Adipose tissue (tissue), 3 donors: ENCODE measurements around the gene CWF19L1. TPM values are rescaled to one million over a fixed set of nuclear protein-coding genes. Genes with fewer than 3 reads are reported as not detected.
"Not testable (repeated sequence)": the region's sequence is repeated elsewhere in the genome, so short reads cannot be mapped to it uniquely, and the experiment has no call there.

Experiments
- H3K27ac ChIP-seq: one replicate; pipeline ENCODE4 v1.5.1; 2013; ENCODE audit warnings: low read depth, low read length
- WGBS, 3 donors: extraction: QIAGEN DNeasy Blood & Tissue Kit; methylation state at CpG; one replicate each; pipeline ENCODE4 v1.1.7; 2013; 5-methylcytosine and 5-hydroxymethylcytosine counted together
- polyA plus RNA-seq, 3 donors: library from polyadenylated mRNA; stranded (reverse); fragments of 200-250 nt; gene quantifications; one replicate each; pipeline ENCODE4 v1.2.3, GENCODE V29; 2013
- donor health status: healthy with polysubstance abuse.
- donor health status: Bipolar disorder and iron deficiency.
- donor health status: healthy.

The CWF19L1 gene
- polyA plus RNA-seq, 3 donors, result 9.7 to 16.3 (median 14.7) TPM

DNA sequence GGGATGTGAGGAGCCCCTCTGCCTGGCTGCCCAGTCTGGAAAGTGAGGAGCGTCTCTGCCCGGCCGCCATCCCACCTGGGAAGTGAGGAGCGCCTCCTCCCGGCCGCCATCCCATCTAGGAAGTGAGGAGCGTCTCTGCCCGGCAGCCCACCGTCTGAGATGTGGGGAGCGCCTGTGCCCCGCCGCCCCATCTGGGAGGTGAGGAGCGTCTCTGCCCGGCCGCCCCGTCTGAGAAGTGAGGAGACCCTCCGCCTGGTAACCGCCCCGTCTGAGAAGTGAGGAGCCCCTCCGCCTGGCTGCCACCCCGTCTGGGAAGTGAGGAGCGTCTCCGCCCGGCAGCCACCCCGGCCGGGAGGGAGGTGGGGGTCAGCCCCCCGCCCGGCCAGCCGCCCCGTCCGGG lies 9.5 kb upstream of the CWF19L1 start:
- H3K27ac ChIP-seq, result not testable (repeated sequence)
- 76 to 95% (median 90%) methylated on average over 9 to 18 of the region's 31 CpGs for WGBS, 3 donors

GRCh38 chr10:100265821-100266485 lies 1.5 kb downstream of the CWF19L1 start:
- 85 to 91% (median 85%) methylated on average over 15 of the region's 15 CpGs for WGBS, 3 donors

GRCh38 chr10:100254191-100254590 lies 13.2 kb downstream of the CWF19L1 start:
- 90 to 96% (median 93%) methylated on average over 3 of the region's 3 CpGs for WGBS, 3 donors

More at GRCh38 chr10:100265821-100266485, 1.5 kb downstream of the CWF19L1 start:
- H3K27ac ChIP-seq, result no peak overlapping the region

DNA sequence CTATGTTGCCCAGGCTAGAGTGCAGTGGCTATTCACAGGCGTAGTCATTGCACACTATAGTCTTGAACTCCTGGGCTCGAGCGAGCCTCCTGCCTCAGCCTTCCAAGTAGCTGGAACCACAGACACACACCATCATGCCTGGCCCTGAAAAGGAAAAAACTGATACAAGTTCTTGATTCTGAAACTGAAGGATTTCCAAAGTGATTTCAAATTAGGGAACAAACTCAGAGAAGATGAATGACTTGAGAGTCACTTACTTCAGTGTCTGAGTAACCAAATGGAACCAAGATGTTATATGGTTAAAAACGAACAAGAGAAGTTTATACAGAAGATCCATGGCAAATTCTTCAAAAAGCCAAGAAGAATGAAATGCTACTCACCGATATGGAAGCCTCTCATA lies 14.4 kb downstream of the CWF19L1 start:
- 95 to 97% (median 96%) methylated on average over 5 of the region's 5 CpGs for WGBS, 3 donors
- no peak overlapping the region for H3K27ac ChIP-seq

More at GRCh38 chr10:100254191-100254590, 13.2 kb downstream of the CWF19L1 start:
- H3K27ac ChIP-seq, result no peak overlapping the region

GRCh38 chr10:100248820-100249219 lies 18.6 kb downstream of the CWF19L1 start:
- no peak overlapping the region for H3K27ac ChIP-seq
- WGBS, 3 donors, result 96 to 98% (median 97%) methylated on average over 7 of the region's 7 CpGs

DNA sequence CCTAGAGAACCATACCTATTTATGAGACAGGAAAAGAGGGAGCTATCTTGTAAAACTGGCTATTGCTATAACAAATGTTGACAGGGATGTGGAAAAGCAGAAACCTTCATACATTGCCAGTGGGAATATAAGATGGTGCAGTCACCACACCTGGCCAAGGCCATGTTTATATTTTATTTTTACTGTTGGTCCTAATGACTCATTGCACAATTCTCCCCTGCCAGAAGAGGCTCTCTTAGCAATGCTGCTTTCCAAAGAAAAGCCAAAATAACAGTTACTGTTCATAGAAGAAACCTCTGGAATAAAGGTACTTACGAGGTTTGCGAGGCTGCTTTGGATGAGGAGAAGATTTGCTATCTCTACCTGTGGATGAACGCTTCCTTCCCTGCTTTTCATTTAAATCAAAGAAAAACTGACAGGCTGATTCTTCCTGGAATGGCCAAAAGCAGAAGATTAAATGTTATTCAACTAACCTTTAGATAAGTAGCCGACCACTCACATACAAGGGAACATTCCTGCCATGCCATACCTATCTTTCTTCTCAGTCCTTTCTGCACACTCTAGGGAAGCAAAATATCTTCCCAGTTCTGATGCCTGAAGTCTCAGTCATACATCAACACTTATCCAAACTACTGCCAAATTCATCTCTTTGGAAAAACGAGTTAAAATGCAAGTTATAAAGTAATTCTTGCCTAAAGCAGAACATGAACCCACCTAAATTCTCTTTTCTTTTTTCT lies 21.8 kb downstream of the CWF19L1 start:
- WGBS, 3 donors, result 79 to 94% (median 82%) methylated on average over 5 of the region's 5 CpGs
- H3K27ac ChIP-seq, result no peak overlapping the region

GRCh38 chr10:100239851-100240250 lies 27.6 kb downstream of the CWF19L1 start:
- H3K27ac ChIP-seq, result no peak overlapping the region
- 68 to 93% (median 90%) methylated on average over 3 of the region's 3 CpGs for WGBS, 3 donors

DNA sequence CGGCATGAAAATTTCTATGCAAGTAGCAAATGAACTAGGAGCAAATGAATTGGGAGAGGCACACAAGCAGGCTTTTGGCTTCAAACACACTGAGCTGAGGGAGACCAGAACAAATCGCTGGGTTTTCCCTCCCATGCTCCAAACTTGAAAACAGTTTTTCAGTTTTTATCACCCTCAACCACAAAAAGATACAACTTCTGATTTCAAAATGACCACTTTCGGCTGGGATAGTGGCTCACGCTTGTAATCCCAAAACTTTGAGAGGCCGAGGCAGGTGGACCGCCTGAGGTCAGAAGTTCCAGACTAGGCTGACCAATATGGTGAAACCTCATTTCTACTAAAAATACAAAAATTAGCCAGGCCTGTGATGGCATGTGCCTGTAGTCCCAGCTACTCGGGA lies 29.0 kb downstream of the CWF19L1 start:
- H3K27ac ChIP-seq, result no peak overlapping the region
- 92 to 97% (median 95%) methylated on average over 7 of the region's 7 CpGs for WGBS, 3 donors

GRCh38 chr10:100232101-100232500 lies 35.3 kb downstream of the CWF19L1 start:
- WGBS, 3 donors, result 80 to 91% (median 81%) methylated on average over 2 of the region's 2 CpGs
- H3K27ac ChIP-seq, result no peak overlapping the region

- H3K27ac ChIP-seq, result no peak overlapping the region
- WGBS, 3 donors, result 55 to 65% (median 61%) methylated on average over 21 of the region's 21 CpGs
Measured at GRCh38 chr10:100229819-100230422, 37.5 kb downstream of the CWF19L1 start.

DNA sequence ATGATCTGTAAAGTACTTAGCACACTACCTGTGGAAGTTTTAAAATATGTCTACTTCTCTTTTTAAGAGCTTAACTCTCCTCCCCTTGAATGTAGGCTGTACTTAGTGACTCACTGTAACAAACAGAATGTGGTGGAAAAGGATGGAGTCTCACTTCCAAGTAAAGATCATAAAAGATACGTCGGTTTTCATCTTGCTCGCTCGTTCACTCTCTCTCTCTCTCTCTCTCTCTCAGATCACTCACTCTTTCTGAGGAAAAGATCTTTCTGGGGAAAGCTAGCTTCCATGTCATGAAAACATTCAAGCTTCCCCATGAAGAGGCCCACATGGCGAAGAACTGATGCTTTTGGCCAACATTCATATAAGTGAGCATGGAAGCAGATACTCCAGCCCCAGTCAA lies 43.6 kb downstream of the CWF19L1 start:
- H3K27ac ChIP-seq, result no peak overlapping the region
- 77 to 80% (median 78%) methylated on average over 5 of the region's 5 CpGs for WGBS, 3 donors

- 94 to 98% (median 96%) methylated on average over 2 of the region's 2 CpGs for WGBS, 3 donors
- no peak overlapping the region for H3K27ac ChIP-seq
Measured at GRCh38 chr10:100222529-100222928, 44.9 kb downstream of the CWF19L1 start.

DNA sequence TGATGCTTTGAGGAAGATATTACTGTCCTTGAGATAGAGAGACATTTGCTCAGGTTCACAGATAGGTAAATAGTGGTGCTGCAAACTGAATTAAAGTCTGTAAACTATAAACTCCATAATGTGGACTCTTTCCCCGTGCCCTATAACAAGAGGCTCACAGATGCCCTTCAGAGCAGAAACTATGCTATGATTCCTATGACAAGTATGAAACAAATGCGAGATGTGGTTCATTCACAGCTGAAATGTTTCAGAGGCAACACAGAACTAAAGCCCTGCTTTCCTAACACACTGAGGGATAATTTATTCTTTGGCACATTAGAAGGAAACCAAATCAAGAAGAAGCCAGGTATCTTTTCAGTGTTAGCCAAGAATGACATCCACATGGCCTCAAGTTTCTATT lies 51.4 kb downstream of the CWF19L1 start:
- no peak overlapping the region for H3K27ac ChIP-seq
- 84 to 99% (median 96%) methylated on average over 2 of the region's 2 CpGs for WGBS, 3 donors

GRCh38 chr10:100209303-100209702 lies 58.1 kb downstream of the CWF19L1 start:
- no peak overlapping the region for H3K27ac ChIP-seq
- 73 to 75% (median 75%) methylated on average over 7 of the region's 7 CpGs for WGBS, 3 donors

- WGBS, 3 donors, result 78 to 97% (median 96%) methylated on average over 9 of the region's 9 CpGs
- H3K27ac ChIP-seq, result no peak overlapping the region
Measured at GRCh38 chr10:100208276-100208675, 59.2 kb downstream of the CWF19L1 start.

GRCh38 chr10:100204370-100204769 lies 63.1 kb downstream of the CWF19L1 start:
- WGBS, 3 donors, result 91 to 100% (median 95%) methylated on average over 2 of the region's 2 CpGs
- no peak overlapping the region for H3K27ac ChIP-seq

DNA sequence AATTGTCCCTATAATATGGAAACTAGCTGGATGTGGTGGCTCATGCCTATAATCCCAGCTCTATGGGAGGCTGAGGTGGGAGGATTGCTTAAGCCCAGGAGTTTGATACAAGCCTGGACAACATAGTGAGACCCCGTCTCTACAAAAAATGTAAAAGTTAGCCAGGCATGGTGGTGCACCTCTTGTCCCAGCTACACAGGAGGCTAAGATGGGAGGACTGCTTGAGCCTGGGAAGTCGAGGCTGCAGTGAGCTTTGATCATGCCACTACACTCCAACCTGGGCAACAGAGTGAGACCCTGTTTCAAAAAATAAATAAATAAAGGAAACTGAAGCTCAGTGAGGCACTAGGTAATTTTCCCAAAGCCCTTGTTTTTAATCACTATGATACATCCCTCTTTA lies 65.9 kb downstream of the CWF19L1 start:
- 92 to 98% (median 96%) methylated on average over 2 of the region's 2 CpGs for WGBS, 3 donors
- no peak overlapping the region for H3K27ac ChIP-seq

- 83 to 97% (median 84%) methylated on average over 1 of the region's 1 CpG for WGBS, 3 donors
- H3K27ac ChIP-seq, result no peak overlapping the region
Measured at GRCh38 chr10:100194711-100195110, 72.7 kb downstream of the CWF19L1 start.

DNA sequence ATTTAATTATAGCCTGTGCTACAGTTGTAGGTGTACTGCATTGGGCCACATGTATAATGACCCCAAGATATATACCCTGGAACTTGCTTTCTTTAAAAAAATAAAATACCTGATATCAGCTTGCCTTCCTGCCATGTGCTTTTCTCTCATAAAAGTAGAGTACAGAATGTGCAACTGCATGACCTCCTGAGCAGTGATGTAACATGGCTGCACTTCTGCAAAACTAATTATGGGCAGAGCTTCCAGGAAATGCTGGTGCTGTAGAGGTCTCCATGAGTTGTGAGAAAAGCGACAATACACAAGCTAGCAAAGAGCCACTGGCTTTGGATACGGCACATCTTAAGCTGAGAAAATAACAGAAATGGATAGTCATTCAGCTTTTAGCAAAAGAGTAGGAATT lies 75.1 kb downstream of the CWF19L1 start:
- WGBS, 3 donors, result 48 to 88% (median 55%) methylated on average over 2 of the region's 2 CpGs
- H3K27ac ChIP-seq, result no peak overlapping the region
